ENCODE measurements around the gene SRPK3. TPM values are rescaled to one million over a fixed set of nuclear protein-coding genes. Genes with fewer than 3 reads are reported as not detected.

The SRPK3 gene
- polyA plus RNA-seq, 1 donor from 2014 or later: not detected

DNA sequence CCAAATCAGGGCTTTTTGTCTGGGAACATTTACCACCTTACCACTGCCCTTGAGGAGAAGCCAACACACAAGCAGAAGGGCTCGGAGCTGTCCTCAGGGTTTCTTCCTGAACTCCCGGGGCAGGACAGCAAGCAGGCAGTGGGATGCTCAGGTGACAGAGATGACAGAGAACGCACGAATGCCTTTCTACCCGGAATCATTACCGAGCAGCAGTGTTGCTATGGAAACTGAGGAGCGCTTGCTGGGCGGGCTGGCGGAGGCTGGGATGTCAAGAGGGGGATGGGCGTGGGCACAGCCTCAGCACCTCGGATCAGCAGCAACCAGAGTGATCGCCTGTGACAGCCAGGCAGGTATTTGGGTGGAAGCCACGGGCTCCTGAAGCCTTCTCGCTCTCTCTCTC, 31.4 kb downstream of the SRPK3 start:
- no peak overlapping the region for H2AFZ ChIP-seq (ENCODE audit: low read depth, low read length)
- no peaks in the 10 kb centered on the region for H4K20me1 ChIP-seq (ENCODE audit: insufficient read depth)
- peak overlapping the region; percentile 75 for H3K9ac ChIP-seq (ENCODE audit: low read length)
- H3K36me3 ChIP-seq (ENCODE audit: insufficient read depth, low read length): no peaks in the 10 kb centered on the region
- peaks cover 55% of the 10 kb centered on the region for H3K79me2 ChIP-seq (replicated peaks; ENCODE audit: insufficient read depth, low read length)
- H3K27ac ChIP-seq (ENCODE audit: low read length): peak overlapping the region; percentile 96
- no peaks in the 10 kb centered on the region for H3F3A ChIP-seq (ENCODE audit: insufficient read depth, low read length, poor library complexity, severe bottlenecking)
- no peaks in the 10 kb centered on the region for H3K9me2 ChIP-seq (ENCODE audit: insufficient read depth, low read length)
- peak overlapping the region; percentile 48 for H3K4me2 ChIP-seq (ENCODE audit: low read length)
- no peaks in the 10 kb centered on the region for H3K27me3 ChIP-seq (ENCODE audit: insufficient read depth, low read depth, low read length)
- peak overlapping the region; percentile 59 for H3K4me3 ChIP-seq (ENCODE audit: low read length)
- H3K9me3 ChIP-seq (ENCODE audit: low read length): no peaks in the 10 kb centered on the region
- TF ChIP-seq POLR2AphosphoS5 (IDR thresholded peaks at IDR 0.05) (peak; percentile 77), EP300 (conservative IDR thresholded peaks at IDR 0.05; ENCODE audit: poor library complexity, severe bottlenecking) (peak; percentile 83), TAF1 (IDR thresholded peaks at IDR 0.05; ENCODE audit: low read depth) (peak; percentile 45), SMC3 (conservative IDR thresholded peaks at IDR 0.05; ENCODE audit: poor library complexity) (peak; percentile 39), MXI1 (conservative IDR thresholded peaks at IDR 0.05; ENCODE audit: poor library complexity, severe bottlenecking) (peak; percentile 36), EZH2 (IDR thresholded peaks at IDR 0.05; ENCODE audit: borderline replicate concordance, insufficient read depth, low read length, poor library complexity, severe bottlenecking) (no peak), RAD21 (conservative IDR thresholded peaks at IDR 0.05) (peak; percentile 40)
- TF ChIP-seq, protein P1, sequence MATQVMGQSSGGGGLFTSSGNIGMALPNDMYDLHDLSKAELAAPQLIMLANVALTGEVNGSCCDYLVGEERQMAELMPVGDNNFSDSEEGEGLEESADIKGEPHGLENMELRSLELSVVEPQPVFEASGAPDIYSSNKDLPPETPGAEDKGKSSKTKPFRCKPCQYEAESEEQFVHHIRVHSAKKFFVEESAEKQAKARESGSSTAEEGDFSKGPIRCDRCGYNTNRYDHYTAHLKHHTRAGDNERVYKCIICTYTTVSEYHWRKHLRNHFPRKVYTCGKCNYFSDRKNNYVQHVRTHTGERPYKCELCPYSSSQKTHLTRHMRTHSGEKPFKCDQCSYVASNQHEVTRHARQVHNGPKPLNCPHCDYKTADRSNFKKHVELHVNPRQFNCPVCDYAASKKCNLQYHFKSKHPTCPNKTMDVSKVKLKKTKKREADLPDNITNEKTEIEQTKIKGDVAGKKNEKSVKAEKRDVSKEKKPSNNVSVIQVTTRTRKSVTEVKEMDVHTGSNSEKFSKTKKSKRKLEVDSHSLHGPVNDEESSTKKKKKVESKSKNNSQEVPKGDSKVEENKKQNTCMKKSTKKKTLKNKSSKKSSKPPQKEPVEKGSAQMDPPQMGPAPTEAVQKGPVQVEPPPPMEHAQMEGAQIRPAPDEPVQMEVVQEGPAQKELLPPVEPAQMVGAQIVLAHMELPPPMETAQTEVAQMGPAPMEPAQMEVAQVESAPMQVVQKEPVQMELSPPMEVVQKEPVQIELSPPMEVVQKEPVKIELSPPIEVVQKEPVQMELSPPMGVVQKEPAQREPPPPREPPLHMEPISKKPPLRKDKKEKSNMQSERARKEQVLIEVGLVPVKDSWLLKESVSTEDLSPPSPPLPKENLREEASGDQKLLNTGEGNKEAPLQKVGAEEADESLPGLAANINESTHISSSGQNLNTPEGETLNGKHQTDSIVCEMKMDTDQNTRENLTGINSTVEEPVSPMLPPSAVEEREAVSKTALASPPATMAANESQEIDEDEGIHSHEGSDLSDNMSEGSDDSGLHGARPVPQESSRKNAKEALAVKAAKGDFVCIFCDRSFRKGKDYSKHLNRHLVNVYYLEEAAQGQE (IDR thresholded peaks at IDR 0.05; ENCODE audit: borderline replicate concordance): peak; percentile 57
- TF ChIP-seq, protein P2, sequence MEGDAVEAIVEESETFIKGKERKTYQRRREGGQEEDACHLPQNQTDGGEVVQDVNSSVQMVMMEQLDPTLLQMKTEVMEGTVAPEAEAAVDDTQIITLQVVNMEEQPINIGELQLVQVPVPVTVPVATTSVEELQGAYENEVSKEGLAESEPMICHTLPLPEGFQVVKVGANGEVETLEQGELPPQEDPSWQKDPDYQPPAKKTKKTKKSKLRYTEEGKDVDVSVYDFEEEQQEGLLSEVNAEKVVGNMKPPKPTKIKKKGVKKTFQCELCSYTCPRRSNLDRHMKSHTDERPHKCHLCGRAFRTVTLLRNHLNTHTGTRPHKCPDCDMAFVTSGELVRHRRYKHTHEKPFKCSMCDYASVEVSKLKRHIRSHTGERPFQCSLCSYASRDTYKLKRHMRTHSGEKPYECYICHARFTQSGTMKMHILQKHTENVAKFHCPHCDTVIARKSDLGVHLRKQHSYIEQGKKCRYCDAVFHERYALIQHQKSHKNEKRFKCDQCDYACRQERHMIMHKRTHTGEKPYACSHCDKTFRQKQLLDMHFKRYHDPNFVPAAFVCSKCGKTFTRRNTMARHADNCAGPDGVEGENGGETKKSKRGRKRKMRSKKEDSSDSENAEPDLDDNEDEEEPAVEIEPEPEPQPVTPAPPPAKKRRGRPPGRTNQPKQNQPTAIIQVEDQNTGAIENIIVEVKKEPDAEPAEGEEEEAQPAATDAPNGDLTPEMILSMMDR (IDR thresholded peaks at IDR 0.05; ENCODE audit: poor library complexity, severe bottlenecking): no peak

GRCh38 chrX:153813161-153813560, 32.3 kb downstream of the SRPK3 start:
- Histone ChIP-seq H3K9me2 (ENCODE audit: insufficient read depth, low read length) (no peaks in the 10 kb centered on the region), H3K27ac (ENCODE audit: low read length) (peak overlapping the region; percentile 96), H2AFZ (ENCODE audit: low read depth, low read length) (no peak overlapping the region), H3K9ac (ENCODE audit: low read length) (peak overlapping the region; percentile 75), H3F3A (ENCODE audit: insufficient read depth, low read length, poor library complexity, severe bottlenecking) (no peaks in the 10 kb centered on the region), H4K20me1 (ENCODE audit: insufficient read depth) (no peaks in the 10 kb centered on the region), H3K4me2 (ENCODE audit: low read length) (no peak overlapping the region), H3K79me2 (replicated peaks; ENCODE audit: insufficient read depth, low read length) (peaks cover 55% of the 10 kb centered on the region), H3K4me3 (ENCODE audit: low read length) (peak overlapping the region; percentile 59), H3K27me3 (ENCODE audit: insufficient read depth, low read depth, low read length) (no peaks in the 10 kb centered on the region), H3K9me3 (ENCODE audit: low read length) (no peaks in the 10 kb centered on the region), H3K36me3 (ENCODE audit: insufficient read depth, low read length) (no peaks in the 10 kb centered on the region)
- TF ChIP-seq MXI1 (conservative IDR thresholded peaks at IDR 0.05; ENCODE audit: poor library complexity, severe bottlenecking) (no peak), TAF1 (IDR thresholded peaks at IDR 0.05; ENCODE audit: low read depth) (no peak), RAD21 (conservative IDR thresholded peaks at IDR 0.05) (no peak), POLR2AphosphoS5 (IDR thresholded peaks at IDR 0.05) (no peak), EP300 (conservative IDR thresholded peaks at IDR 0.05; ENCODE audit: poor library complexity, severe bottlenecking) (no peak), SMC3 (conservative IDR thresholded peaks at IDR 0.05; ENCODE audit: poor library complexity) (no peak), EZH2 (IDR thresholded peaks at IDR 0.05; ENCODE audit: borderline replicate concordance, insufficient read depth, low read length, poor library complexity, severe bottlenecking) (no peak)
- TF ChIP-seq, protein P1 (IDR thresholded peaks at IDR 0.05; ENCODE audit: borderline replicate concordance): no peak
- TF ChIP-seq, protein P2 (IDR thresholded peaks at IDR 0.05; ENCODE audit: poor library complexity, severe bottlenecking): no peak
